HCEC 1CT (cell line): Measurements from ENCODE around the gene POU6F2.
"Not testable (repeated sequence)": the region's sequence is repeated elsewhere in the genome, so short reads cannot be mapped to it uniquely, and the experiment has no call there.

ENCODE experiments used
- DNase-seq: peaks from one replicate; pipeline ENCODE4 v3.0.0-alpha.2; 2017

POU6F2 gene

DNA sequence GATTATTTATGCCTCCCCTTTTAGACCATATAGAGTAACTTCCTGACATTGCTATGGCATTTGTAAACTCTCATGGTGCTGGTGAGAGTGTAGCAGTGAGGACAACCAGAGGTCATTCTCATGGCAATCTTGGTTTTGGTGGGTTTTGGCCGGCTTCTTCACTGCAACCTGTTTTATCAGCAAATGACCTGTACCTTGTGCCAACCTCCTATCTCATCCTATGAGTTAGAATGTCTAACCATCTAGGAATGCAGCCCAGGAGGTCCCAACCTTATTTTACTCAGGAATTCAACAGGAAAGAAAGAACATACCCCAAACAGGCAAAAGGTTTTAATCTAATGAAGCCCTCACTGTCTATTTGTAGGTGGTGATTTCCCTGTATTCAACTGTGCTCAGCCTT lies 383.1 kb downstream of the POU6F2 start:
- DNase-seq, result no peak

GRCh38 chr7:39365751-39366295 lies 388.1 kb downstream of the POU6F2 start:
- no peak for DNase-seq

DNA sequence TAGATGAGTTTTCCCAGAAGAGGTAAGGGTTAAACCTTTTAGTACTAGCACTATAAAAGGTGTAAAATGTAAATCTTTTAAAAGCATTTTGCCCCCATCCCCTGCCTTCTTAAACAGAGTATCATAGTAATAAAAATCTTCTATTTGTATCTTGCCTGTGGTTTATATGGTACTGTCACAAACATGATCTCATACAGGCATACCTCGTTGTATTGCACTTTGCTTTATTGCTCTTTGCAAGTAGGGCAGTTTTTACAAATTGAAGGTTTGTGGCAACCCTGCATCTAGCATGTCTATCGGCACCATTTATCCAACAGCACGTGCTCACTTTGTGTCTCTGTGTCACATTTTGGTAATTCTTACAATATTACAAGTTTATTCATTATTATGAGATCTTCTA lies 389.7 kb downstream of the POU6F2 start:
- no peak for DNase-seq

DNA sequence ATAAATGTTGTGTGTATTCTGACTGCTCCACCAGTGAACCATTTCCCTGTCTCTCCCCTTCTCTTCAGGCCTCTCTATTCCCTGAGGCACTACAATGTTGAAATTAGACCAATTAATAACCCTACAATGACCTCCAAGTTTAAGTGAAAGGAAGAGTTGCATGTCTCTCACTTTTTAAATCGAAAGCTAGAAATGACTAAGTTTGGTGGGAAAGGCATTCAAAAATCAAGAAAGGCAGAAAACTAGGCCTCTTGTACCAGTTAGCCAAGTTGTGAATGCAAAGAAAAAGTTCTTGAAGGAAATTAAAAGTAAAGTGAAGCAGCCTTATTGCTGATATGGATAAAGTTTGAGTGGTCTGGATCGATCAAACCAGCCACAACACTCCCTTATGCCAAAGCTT lies 390.2 kb downstream of the POU6F2 start:
- DNase-seq, result no peak

DNA sequence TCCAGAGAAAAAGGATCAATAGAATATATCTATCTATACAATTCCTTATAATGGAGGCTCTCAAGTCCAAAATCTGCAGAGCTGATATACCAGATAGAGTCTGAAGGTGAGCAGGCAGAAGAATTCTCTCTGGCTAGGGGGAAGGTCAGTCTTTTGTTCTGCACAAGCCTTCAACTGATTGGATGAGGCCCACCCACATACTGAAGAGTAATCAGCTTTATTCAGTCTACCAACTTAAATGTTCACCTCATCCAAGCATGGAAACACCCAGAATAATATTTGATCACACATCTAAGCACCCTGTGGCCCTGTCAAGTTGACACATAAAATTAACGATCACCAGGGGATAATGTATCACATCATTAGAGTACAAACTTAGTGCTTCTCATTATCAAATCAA lies 394.7 kb downstream of the POU6F2 start:
- DNase-seq, result no peak

GRCh38 chr7:39374436-39375040 lies 396.8 kb downstream of the POU6F2 start:
- DNase-seq, result no peak

GRCh38 chr7:39375047-39375873 lies 397.6 kb downstream of the POU6F2 start:
- no peak for DNase-seq

DNA sequence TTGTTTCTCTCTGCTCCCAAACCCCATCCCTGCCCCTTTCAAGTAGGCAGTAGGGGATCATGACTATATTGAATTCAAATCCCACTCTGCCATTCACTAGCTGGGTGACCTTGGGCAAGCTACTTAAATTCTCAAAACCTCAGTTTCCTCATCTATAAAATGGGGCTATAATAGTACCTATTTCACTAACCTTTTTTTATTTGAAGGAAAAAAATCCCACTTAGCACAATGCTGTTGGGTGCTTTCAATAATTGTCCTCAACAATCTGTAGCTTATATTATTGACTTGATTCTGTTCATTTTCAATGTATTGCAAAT lies 398.1 kb downstream of the POU6F2 start:
- DNase-seq, result no peak

GRCh38 chr7:39376881-39377280 lies 399.2 kb downstream of the POU6F2 start:
- DNase-seq, result not testable (repeated sequence)

DNA sequence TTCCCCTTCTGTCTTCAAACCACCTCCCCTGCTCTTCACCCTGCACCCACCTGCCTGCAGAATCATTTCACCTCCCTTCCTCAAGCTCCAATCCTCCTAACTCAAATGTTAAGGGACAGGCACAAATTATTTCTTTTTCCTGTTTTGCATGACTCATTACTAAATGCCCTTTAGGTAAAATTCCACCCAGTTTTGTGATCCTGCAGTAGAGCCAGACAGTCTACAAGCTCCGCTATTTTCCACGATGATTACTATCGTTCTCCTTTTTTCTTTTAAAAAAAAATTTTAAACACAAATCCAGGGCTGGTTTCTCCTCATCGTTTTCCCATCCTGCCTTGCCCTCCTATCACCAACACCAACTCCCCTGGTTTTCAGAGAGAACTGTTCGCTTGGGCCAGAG lies 401.7 kb downstream of the POU6F2 start:
- DNase-seq, result no peak

- DNase-seq, result no peak
Observed at GRCh38 chr7:39383136-39383535, 405.4 kb downstream of the POU6F2 start.

DNA sequence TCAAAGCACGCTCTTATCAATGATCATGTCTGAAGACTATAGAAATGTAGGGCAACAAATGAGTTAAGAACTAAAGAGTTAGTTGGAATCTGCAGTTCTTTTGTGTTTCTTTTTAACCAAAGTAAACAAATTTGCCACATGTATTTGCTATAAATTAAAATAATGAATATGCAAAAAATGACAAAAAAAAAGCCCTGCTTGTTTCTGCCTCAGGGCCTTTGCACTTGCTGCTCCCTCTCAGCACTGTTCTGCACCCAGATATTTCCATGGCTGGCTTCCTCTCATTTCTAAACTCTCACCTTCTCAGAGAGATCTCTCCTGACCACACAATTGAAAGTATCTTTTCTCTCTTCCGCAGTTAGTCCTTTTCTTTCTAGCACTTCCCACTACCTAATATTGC lies 406.7 kb downstream of the POU6F2 start:
- no peak for DNase-seq

DNA sequence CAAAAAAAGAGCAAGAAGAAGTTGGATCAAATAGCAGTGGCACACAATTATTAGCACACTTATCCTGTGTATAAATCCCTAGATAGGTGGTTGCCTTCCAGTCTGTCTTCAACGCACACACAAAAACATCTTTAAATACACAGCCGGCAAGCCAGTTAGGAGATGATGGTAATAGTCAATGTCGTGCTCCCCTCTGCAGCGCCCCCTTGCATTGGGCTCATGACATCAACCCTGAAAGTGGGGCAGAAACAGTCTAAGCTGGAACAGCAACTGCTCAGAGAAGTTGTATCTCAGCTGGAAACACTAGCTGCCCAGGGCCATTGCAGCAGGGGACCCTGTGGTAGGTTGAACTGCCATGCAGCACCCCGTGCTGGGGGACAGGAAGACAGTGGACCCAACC lies 409.0 kb downstream of the POU6F2 start:
- no peak for DNase-seq

GRCh38 chr7:39392151-39392550 lies 414.4 kb downstream of the POU6F2 start:
- no peak for DNase-seq

DNA sequence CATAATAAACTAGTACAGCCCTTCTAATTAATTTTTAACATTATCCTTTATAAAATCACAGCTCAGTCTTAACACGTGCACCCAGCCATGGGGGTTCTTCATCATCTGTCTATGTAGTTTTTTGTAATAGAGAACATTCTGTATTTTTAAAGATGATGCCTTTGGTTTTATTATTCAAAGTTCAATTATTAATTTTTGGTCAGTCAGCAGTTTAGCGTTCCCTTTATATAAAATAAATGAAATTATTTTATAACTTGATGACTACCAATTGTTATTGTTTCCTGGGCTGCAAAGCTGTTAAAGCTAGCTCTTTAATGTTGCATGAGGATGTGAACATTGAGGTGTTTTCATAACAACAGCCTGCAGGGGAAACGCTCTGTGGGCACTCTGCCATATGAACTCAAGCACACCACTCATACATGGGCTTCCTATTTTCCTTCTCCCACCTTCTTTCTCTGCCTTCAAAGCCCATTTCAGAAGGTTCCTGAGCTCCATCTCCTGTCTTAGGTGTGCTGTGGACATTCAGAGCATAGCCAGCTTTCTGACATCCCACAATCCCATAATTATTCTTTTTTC lies 416.5 kb downstream of the POU6F2 start:
- no peak for DNase-seq

- no peak for DNase-seq
Observed at GRCh38 chr7:39399458-39399857, 421.7 kb downstream of the POU6F2 start.

GRCh38 chr7:39399986-39400385 lies 422.3 kb downstream of the POU6F2 start:
- no peak for DNase-seq

DNA sequence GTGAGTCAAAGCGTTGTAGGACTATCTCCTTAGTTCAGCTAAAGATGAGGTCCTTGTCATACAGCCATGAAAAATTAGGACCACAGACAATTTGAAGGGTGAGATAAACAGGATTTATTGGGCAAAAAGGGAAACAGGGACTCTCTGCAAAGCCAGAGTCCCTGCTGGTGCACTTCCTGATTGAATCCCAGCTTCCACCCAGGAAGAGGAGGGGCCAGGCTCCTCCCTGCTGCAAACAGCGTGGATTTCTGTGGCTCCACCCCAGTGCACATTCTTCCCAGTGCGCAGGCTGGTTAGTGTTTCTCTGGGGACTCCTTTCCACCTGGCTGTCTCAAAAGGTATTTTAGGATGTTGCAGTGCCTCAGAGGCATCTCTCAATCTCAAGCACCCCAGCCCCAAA lies 423.1 kb downstream of the POU6F2 start:
- no peak for DNase-seq

GRCh38 chr7:39402034-39402433 lies 424.3 kb downstream of the POU6F2 start:
- no peak for DNase-seq

- no peak for DNase-seq
Observed at GRCh38 chr7:39404907-39405306, 427.2 kb downstream of the POU6F2 start.

GRCh38 chr7:39405581-39405980 lies 427.9 kb downstream of the POU6F2 start:
- DNase-seq, result no peak

GRCh38 chr7:39406467-39406866 lies 428.8 kb downstream of the POU6F2 start:
- no peak for DNase-seq

GRCh38 chr7:39407137-39407536 lies 429.4 kb downstream of the POU6F2 start:
- no peak for DNase-seq

DNA sequence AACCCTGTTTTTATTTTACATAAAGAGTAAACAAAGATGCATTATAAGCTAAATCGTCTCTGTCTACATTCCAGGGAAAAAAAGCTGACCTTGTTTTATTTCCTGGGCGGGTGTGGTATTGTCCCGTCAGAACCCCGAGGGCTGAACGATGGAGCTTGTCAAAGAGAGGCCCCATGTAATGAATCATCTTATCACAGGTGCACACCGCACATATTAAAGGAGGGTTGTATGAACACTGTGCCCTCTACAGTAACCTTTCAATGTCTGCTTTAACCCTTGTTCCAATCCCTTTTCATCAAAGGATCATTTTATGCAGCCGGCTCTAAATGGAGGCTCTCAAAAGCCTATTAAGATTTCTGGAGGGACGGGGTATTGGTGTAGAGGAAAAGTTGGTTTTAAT lies 430.0 kb downstream of the POU6F2 start:
- DNase-seq, result no peak
